ENCODE results near the gene CDH20. TPM values are rescaled to one million over a fixed set of nuclear protein-coding genes. Genes with fewer than 3 reads are reported as not detected.

CDH20 gene
- total and polyA plus RNA-seq, 2 experiments from 2014 or later, result 1.3 to 3.6 TPM

DNA sequence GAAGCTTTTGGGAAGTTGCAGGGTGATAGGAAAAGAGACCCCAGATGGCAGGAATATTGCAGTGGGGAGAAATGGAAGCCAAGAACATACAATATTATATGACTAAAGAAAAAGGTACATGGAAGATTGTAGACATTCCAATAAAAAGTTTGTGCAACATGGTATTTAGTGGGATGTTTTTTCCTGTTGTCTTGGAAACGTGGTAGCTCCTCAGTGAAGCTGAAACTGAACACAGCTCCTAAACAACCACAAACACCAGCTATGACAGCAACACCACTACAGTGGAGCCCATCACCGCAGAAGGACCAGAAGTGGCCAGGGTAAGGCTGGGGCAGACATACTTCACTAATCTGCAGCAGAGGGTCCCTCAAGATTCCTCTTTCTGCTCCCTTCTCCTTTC is 246.8 kb downstream of the CDH20 start:
- no peaks in the 10 kb centered on the region for H3K9me2 ChIP-seq (replicated peaks; ENCODE audit: insufficient read depth)
- no peaks in the 10 kb centered on the region for H3K36me3 ChIP-seq (replicated peaks; ENCODE audit: insufficient read depth, low read depth)
- TF ChIP-seq, protein P1, sequence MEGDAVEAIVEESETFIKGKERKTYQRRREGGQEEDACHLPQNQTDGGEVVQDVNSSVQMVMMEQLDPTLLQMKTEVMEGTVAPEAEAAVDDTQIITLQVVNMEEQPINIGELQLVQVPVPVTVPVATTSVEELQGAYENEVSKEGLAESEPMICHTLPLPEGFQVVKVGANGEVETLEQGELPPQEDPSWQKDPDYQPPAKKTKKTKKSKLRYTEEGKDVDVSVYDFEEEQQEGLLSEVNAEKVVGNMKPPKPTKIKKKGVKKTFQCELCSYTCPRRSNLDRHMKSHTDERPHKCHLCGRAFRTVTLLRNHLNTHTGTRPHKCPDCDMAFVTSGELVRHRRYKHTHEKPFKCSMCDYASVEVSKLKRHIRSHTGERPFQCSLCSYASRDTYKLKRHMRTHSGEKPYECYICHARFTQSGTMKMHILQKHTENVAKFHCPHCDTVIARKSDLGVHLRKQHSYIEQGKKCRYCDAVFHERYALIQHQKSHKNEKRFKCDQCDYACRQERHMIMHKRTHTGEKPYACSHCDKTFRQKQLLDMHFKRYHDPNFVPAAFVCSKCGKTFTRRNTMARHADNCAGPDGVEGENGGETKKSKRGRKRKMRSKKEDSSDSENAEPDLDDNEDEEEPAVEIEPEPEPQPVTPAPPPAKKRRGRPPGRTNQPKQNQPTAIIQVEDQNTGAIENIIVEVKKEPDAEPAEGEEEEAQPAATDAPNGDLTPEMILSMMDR (IDR thresholded peaks at IDR 0.05; ENCODE audit: poor library complexity), result no peak
- no peak for TF ChIP-seq EZH2 (IDR thresholded peaks at IDR 0.05; ENCODE audit: borderline replicate concordance)
- TF ChIP-seq EZH2phosphoT487 (IDR thresholded peaks at IDR 0.05; ENCODE audit: low read depth, severe bottlenecking, unreplicated experiment), result no peak
- no peaks in the 10 kb centered on the region for H3K27me3 ChIP-seq
- no peaks in the 10 kb centered on the region for H3K79me2 ChIP-seq
- H3K4me2 ChIP-seq, result no peak overlapping the region
- peak; percentile 5 for DNase-seq (ENCODE audit: low spot score)
- no peaks in the 10 kb centered on the region for H3K4me1 ChIP-seq (ENCODE audit: insufficient read depth)
- no peak overlapping the region for H3K4me3 ChIP-seq
- WGBS (ENCODE audit: low lambda C conversion rate, missing lambda C conversion rate), result 67% methylated on average over 2 of the region's 2 CpGs
- H3K27ac ChIP-seq, result no peak overlapping the region
- H3K9me3 ChIP-seq (ENCODE audit: low read depth), result no peaks in the 10 kb centered on the region
- no peak overlapping the region for H2AFZ ChIP-seq
- H4K20me1 ChIP-seq (ENCODE audit: insufficient read depth, poor library complexity, severe bottlenecking), result no peaks in the 10 kb centered on the region

DNA sequence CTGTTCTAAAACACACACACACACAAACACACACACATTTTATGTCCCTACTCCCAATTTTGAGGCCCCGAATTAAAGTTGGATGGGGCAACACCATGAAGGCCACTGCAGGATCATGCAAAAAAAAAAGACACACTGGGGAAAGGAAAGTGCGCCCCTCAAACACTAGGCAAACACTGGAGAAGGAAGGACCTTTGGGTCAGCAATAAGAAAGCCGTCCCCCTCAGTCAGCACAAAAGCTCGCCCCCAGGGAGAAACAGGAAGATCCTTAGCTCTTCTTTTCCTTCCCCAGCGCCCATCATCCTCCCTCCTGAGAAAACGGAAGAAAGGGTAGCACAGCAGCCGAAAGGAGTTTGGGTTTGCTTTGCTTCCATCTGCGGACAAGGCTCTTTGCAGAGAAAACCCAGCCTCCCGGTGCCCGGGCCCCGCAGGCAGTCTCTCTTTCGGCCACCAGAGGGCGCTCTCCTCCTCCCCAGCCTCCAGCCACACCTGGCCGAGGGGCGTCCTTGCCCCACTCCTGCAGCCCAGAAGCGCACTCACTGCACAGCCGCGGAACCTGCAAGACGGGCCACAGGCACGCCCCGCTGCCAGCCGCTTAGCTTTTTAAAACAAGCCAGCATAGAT is 248.5 kb downstream of the CDH20 start:
- Histone ChIP-seq H3K4me3 (peak overlapping the region; percentile 27), H3K27ac (no peak overlapping the region), H3K9me2 (replicated peaks; ENCODE audit: insufficient read depth) (no peaks in the 10 kb centered on the region), H3K4me1 (ENCODE audit: insufficient read depth) (no peaks in the 10 kb centered on the region), H3K27me3 (no peaks in the 10 kb centered on the region), H2AFZ (peak overlapping the region; percentile 58), H4K20me1 (ENCODE audit: insufficient read depth, poor library complexity, severe bottlenecking) (no peaks in the 10 kb centered on the region), H3K79me2 (no peaks in the 10 kb centered on the region), H3K9me3 (ENCODE audit: low read depth) (no peaks in the 10 kb centered on the region), H3K4me2 (peak overlapping the region; percentile 90), H3K36me3 (replicated peaks; ENCODE audit: insufficient read depth, low read depth) (no peaks in the 10 kb centered on the region)
- 11% methylated on average over 22 of the region's 22 CpGs for WGBS (ENCODE audit: low lambda C conversion rate, missing lambda C conversion rate)
- peak; percentile 83 for DNase-seq (ENCODE audit: low spot score)
- no peak for TF ChIP-seq EZH2phosphoT487 (IDR thresholded peaks at IDR 0.05; ENCODE audit: low read depth, severe bottlenecking, unreplicated experiment)
- TF ChIP-seq, protein P1 (IDR thresholded peaks at IDR 0.05; ENCODE audit: poor library complexity), result peak; percentile 98

DNA sequence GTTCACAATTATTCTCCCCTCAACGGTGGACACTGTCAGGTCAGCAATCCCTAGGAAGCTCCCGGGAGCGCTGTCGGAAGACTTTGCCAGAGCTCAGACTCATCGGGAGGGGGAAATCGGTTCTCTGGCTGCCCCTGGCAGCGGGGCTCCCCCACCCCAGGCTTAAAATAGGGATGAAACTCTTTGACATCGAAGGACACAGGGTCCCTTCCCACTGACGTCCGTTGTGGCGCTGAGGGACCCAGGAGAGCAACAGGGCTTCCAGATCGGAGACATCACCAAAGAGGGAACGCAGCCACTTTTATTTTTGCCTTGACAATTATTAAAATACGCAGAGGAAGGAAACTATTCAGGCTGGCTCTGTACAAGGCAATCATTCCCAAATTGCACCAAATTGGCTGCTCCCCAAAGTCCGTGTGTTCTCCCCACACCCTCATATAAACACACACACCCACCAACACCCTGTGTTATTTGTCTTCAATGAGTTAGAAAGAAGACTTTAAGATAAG is 249.0 kb downstream of the CDH20 start:
- no peaks in the 10 kb centered on the region for H4K20me1 ChIP-seq (ENCODE audit: insufficient read depth, poor library complexity, severe bottlenecking)
- TF ChIP-seq, protein P1 (IDR thresholded peaks at IDR 0.05; ENCODE audit: poor library complexity), result no peak
- no peak for TF ChIP-seq EZH2 (IDR thresholded peaks at IDR 0.05; ENCODE audit: borderline replicate concordance)
- no peak for TF ChIP-seq EZH2phosphoT487 (IDR thresholded peaks at IDR 0.05; ENCODE audit: low read depth, severe bottlenecking, unreplicated experiment)
- no peaks in the 10 kb centered on the region for H3K36me3 ChIP-seq (replicated peaks; ENCODE audit: insufficient read depth, low read depth)
- no peak for DNase-seq (ENCODE audit: low spot score)
- peak overlapping the region; percentile 58 for H2AFZ ChIP-seq
- peak overlapping the region; percentile 90 for H3K4me2 ChIP-seq
- H3K27me3 ChIP-seq, result no peaks in the 10 kb centered on the region
- H3K9me2 ChIP-seq (replicated peaks; ENCODE audit: insufficient read depth), result no peaks in the 10 kb centered on the region
- H3K9me3 ChIP-seq (ENCODE audit: low read depth), result no peaks in the 10 kb centered on the region
- peak overlapping the region; percentile 27 for H3K4me3 ChIP-seq
- no peaks in the 10 kb centered on the region for H3K79me2 ChIP-seq
- H3K27ac ChIP-seq, result no peak overlapping the region
- WGBS (ENCODE audit: low lambda C conversion rate, missing lambda C conversion rate), result 25% methylated on average over 15 of the region's 15 CpGs
- no peaks in the 10 kb centered on the region for H3K4me1 ChIP-seq (ENCODE audit: insufficient read depth)

Measured in hepatocyte (in vitro differentiated cells).